A549 (cell line): ENCODE data around the gene MGAT5B. TPM values are rescaled to one million over a fixed set of nuclear protein-coding genes. Genes with fewer than 3 reads are reported as not detected.
"Not testable (repeated sequence)": the region's sequence is repeated elsewhere in the genome, so short reads cannot be mapped to it uniquely, and the experiment has no call there.

ENCODE experiments used
- ATAC-seq, 2 experiments: fragments of 200-7000 bp in 1 of 2; fragments of >200 bp in 1 of 2; cut with Nextera tagmentation in 1 of 2; cut with Tn5 transposase in 1 of 2; 3 replicates each; pipeline versions ENCODE4 v1.8.0 to v1.9.1; 2018 to 2020; ENCODE audit warnings: mild to moderate bottlenecking in 1 of 2, moderate library complexity in 1 of 2
- CTCF ChIA-PET: fragments of 300-600 bp; sonication (Branson Sonifier 250); formaldehyde crosslinking; extraction: SDS; loops from one replicate; lab custom pipeline; 2021; ENCODE audit warnings: antibody characterized with exemption, inconsistent platforms; lab: Yijun Ruan, JAX
- POLR2A ChIA-PET: fragments of 350-600 bp; formaldehyde crosslinking; extraction: SDS; loops from one replicate; lab custom pipeline; 2021; ENCODE audit warnings: antibody characterized with exemption, inconsistent platforms; lab: Yijun Ruan, JAX
- DNase-seq, 2 experiments: peaks; one replicate each; pipeline versions ENCODE4 v3.0.0 to v3.0.0-alpha.2; 2011 to 2016; ENCODE audit warnings: low read depth in 1 of 2, low spot score in 1 of 2
- FAIRE-seq: peaks from 2 replicates; lab custom pipeline; 2011; peaks lifted over from hg19 to GRCh38; lab: Jason Lieb, UNC
- H3K27ac ChIP-seq, 2 experiments: fragments of >200 bp; sonication (Bioruptor Twin); formaldehyde crosslinking; 3 replicates each; pipeline ENCODE4 v1.5.1; 2016 to 2017
- H3K4me1 ChIP-seq: fragments of >200 bp; sonication (Bioruptor Twin); formaldehyde crosslinking; 3 replicates; pipeline ENCODE4 v1.6.1; 2016
- H3K4me2 ChIP-seq: fragments of >200 bp; sonication (Bioruptor Twin); formaldehyde crosslinking; 3 replicates; pipeline ENCODE4 v1.6.1; 2016
- H3K4me3 ChIP-seq: fragments of >200 bp; sonication (Bioruptor Twin); formaldehyde crosslinking; 3 replicates; pipeline ENCODE4 v1.5.1; 2016
- H3K9me3 ChIP-seq: fragments of >200 bp; sonication (Bioruptor Twin); formaldehyde crosslinking; 3 replicates; pipeline ENCODE4 v1.6.1; 2016
- ATOH8 ChIP-seq: fragments of 250-450 bp; sonication (Bioruptor Pico); IDR thresholded peaks from 2 replicates; pipeline ENCODE4 v1.5.0; 2020; ENCODE audit warnings: low read depth, mild to moderate bottlenecking, moderate library complexity
- EP300 ChIP-seq, 2 experiments: fragments of >200 bp; sonication (Bioruptor Twin); formaldehyde crosslinking; IDR thresholded peaks; 2 replicates in 1 of 2; 3 replicates in 1 of 2; pipeline ENCODE4 v1.6.1; 2016 to 2017
- ESRRA ChIP-seq: fragments of 150-350 bp; IDR thresholded peaks from 2 replicates; pipeline ENCODE4 v1.6.1; 2014; ENCODE audit warnings: mild to moderate bottlenecking, low read length, borderline replicate concordance
- FOXS1 ChIP-seq: fragments of 250-450 bp; sonication (Bioruptor Pico); IDR thresholded peaks from 2 replicates; pipeline ENCODE4 v1.5.0; 2020; ENCODE audit warnings: mild to moderate bottlenecking, moderate library complexity
- GATA3 ChIP-seq: IDR thresholded peaks from 2 replicates; pipeline ENCODE4 v1.6.1; 2012; ENCODE audit warnings: borderline replicate concordance
- HDAC2 ChIP-seq: fragments of 200-600 bp; sonication (generic); IDR thresholded peaks from 2 replicates; pipeline ENCODE4 v1.6.1; 2016
- HES2 ChIP-seq: fragments of >200 bp; sonication (Bioruptor Twin); formaldehyde crosslinking; IDR thresholded peaks from 2 replicates; pipeline ENCODE4 v1.6.1; 2016
- HOXA7 ChIP-seq: fragments of 250-450 bp; sonication (Bioruptor Pico); IDR thresholded peaks from 2 replicates; pipeline ENCODE4 v1.5.0; 2020; ENCODE audit warnings: mild to moderate bottlenecking, moderate library complexity
- HOXB5 ChIP-seq: fragments of 250-450 bp; sonication (Bioruptor Pico); IDR thresholded peaks from 2 replicates; pipeline ENCODE4 v1.5.0; 2020; ENCODE audit warnings: mild to moderate bottlenecking, moderate library complexity
- JUN ChIP-seq, 2 experiments: fragments of >200 bp; sonication (Bioruptor Twin); formaldehyde crosslinking; IDR thresholded peaks; 2 replicates in 1 of 2; 3 replicates in 1 of 2; pipeline ENCODE4 v1.6.1; 2016 to 2017
- KDM5A ChIP-seq: fragments of 200-600 bp; sonication (generic); IDR thresholded peaks from 2 replicates; pipeline ENCODE4 v1.6.1; 2016; ENCODE audit warnings: antibody characterized with exemption, mild to moderate bottlenecking
- MAZ ChIP-seq: fragments of 150-350 bp; IDR thresholded peaks from 2 replicates; pipeline ENCODE4 v1.6.1; 2014; ENCODE audit warnings: antibody characterized with exemption, low read depth, low read length, borderline replicate concordance
- PHF8 ChIP-seq: fragments of 200-600 bp; sonication (generic); IDR thresholded peaks from 2 replicates; pipeline ENCODE4 v1.6.1; 2016; ENCODE audit warnings: low read depth, mild to moderate bottlenecking, antibody characterized with exemption, moderate library complexity, borderline replicate concordance
- POLR2A ChIP-seq: IDR thresholded peaks from 2 replicates; pipeline ENCODE4 v1.6.1; 2012; ENCODE audit warnings: mild to moderate bottlenecking, low read length
- RCOR1 ChIP-seq: fragments of 150-350 bp; IDR thresholded peaks from 2 replicates; pipeline ENCODE4 v1.6.1; 2014; ENCODE audit warnings: antibody characterized with exemption, low read length, low read depth
- RFX5 ChIP-seq: fragments of 450-650 bp; IDR thresholded peaks from 2 replicates; pipeline ENCODE4 v1.7.1; 2014; ENCODE audit warnings: antibody characterized with exemption, mild to moderate bottlenecking, moderate library complexity
- TFCP2L1 ChIP-seq: fragments of 250-450 bp; sonication (Bioruptor Pico); IDR thresholded peaks from 2 replicates; pipeline ENCODE4 v1.5.0; 2021; ENCODE audit warnings: mild to moderate bottlenecking
- ZFP36 ChIP-seq: fragments of 450-650 bp; IDR thresholded peaks from 2 replicates; pipeline ENCODE4 v1.6.1; 2014; ENCODE audit warnings: borderline replicate concordance; ENCODE audit not compliant: partially characterized antibody
- WGBS: methylation state at CpG from one replicate; pipeline ENCODE4 v1.1.6; 2017; ENCODE audit errors: missing lambda C conversion rate; 5-methylcytosine and 5-hydroxymethylcytosine counted together
- polyA plus RNA-seq, 4 experiments: library from polyadenylated mRNA; depleted of rRNA in 3 of 4; stranded (reverse); fragments of >200 nt; fragmentation: RNase III in 1 of 4; extraction: RNeasy Plus Mini Kit Qiagen cat#74134 plus additional on column Dnase treatment in 1 of 4; gene quantifications; 2 replicates in 3 of 4; 3 replicates in 1 of 4; pipeline ENCODE4 v1.2.3, GENCODE V29; 2011 to 2017
- TF ChIP-seq, protein P1 (sequence below): IDR thresholded peaks from 2 replicates; pipeline ENCODE4 v1.6.1; 2012

Gene MGAT5B
- polyA plus RNA-seq, 2 of the 4 experiments (the other 2 are of a cell fraction), result 7.6 to 22.8 TPM

GRCh38 chr17:76840884-76841775, 27.1 kb upstream of the MGAT5B start:
- no peaks in the 10 kb centered on the region for H3K9me3 ChIP-seq
- H3K4me1 ChIP-seq, result peaks cover 33% of the 10 kb centered on the region
- ATAC-seq (peak; percentile 12 to 17; a peak in 5 of 6 replicates), DNase-seq (no peak), FAIRE-seq (no peak)
- H3K4me2 ChIP-seq, result peak overlapping the region; percentile 80
- POLR2A ChIA-PET, result no interaction called here
- H3K27ac ChIP-seq, result peak overlapping the region; percentile 11 to 61; a peak in 4 of 6 replicates
- H3K4me3 ChIP-seq, result peak overlapping the region; percentile 19; the same call in 2 of the 3 replicates
- 14% methylated on average over 8 of the region's 8 CpGs for WGBS
- TF ChIP-seq HOXA7 (CRISPR knock-in tag), result no peak
- TF ChIP-seq RFX5, result no peak
- TF ChIP-seq MAZ, result no peak
- TF ChIP-seq ESRRA, result no peak
- no peak for TF ChIP-seq HOXB5 (CRISPR knock-in tag)
- no peak for TF ChIP-seq EP300 (IDR thresholded peaks at IDR 0.05)
- no peak for TF ChIP-seq PHF8
- TF ChIP-seq, protein P1, sequence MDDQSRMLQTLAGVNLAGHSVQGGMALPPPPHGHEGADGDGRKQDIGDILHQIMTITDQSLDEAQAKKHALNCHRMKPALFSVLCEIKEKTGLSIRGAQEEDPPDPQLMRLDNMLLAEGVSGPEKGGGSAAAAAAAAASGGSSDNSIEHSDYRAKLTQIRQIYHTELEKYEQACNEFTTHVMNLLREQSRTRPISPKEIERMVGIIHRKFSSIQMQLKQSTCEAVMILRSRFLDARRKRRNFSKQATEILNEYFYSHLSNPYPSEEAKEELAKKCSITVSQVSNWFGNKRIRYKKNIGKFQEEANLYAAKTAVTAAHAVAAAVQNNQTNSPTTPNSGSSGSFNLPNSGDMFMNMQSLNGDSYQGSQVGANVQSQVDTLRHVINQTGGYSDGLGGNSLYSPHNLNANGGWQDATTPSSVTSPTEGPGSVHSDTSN, result no peak
- no peak for TF ChIP-seq KDM5A
- TF ChIP-seq POLR2A, result no peak
- no peak for TF ChIP-seq FOXS1 (CRISPR knock-in tag)
- no peak for TF ChIP-seq HDAC2
- TF ChIP-seq JUN (IDR thresholded peaks at IDR 0.05), result no peak
- CTCF ChIA-PET, result interaction anchor here (0.6 to 3.4 kb wide), 11 partner anchors 8 to 1252 kb away, joined by 3 to 20 read pairs (median 6); partner anchors contain the start of gene MGAT5B

- H3K9me3 ChIP-seq, result no peaks in the 10 kb centered on the region
- peak overlapping the region; percentile 80 for H3K4me2 ChIP-seq
- POLR2A ChIA-PET, result no interaction called here
- 35% methylated on average over 10 of the region's 10 CpGs for WGBS
- peaks cover 33% of the 10 kb centered on the region for H3K4me1 ChIP-seq
- H3K4me3 ChIP-seq, result peak overlapping the region; percentile 19; the same call in 2 of the 3 replicates
- DNase-seq, result peak in 1 of 2 experiments; percentile 40
- peak; percentile 26 to 47; a peak in 4 of 6 replicates for ATAC-seq
- peak overlapping the region; percentile 11 to 61; a peak in 4 of 6 replicates for H3K27ac ChIP-seq
- TF ChIP-seq ATOH8 (no peak), MAZ (no peak), TFCP2L1 (CRISPR knock-in tag) (no peak), GATA3 (no peak), RCOR1 (no peak), FOXS1 (CRISPR knock-in tag) (no peak), ZFP36 (no peak), RFX5 (no peak), HES2 (no peak)
- CTCF ChIA-PET, result interaction anchor here (0.6 to 3.4 kb wide), 9 partner anchors 9 to 1251 kb away, joined by 3 to 20 read pairs (median 4); partner anchors contain the start of gene MGAT5B
- FAIRE-seq, result no peak
Measured at GRCh38 chr17:76841776-76842405, 26.3 kb upstream of the MGAT5B start.

DNA sequence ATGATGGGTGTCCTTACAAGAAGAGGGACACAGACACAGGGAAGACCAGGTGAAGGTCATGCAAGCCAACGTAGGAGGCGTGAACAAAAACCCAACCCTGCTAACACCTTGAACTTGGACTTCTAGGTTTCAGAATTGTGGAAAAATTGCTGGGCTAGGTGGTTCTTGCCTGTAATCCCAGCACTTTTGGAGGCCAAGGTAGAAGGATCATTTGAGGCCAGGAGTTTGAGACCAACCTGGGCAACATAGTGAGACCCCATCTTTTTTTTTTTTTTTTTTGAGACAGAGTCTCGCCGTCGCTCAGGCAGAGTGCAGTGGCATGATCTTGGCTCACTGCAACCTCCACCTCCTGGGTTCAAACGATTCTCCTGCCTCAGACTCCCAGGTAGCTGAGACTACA, 25.1 kb upstream of the MGAT5B start:
- H3K4me2 ChIP-seq, FAIRE-seq, H3K4me3 ChIP-seq, POLR2A ChIA-PET, ATAC-seq, H3K9me3 ChIP-seq, H3K27ac ChIP-seq, DNase-seq: not testable (repeated sequence)
- CTCF ChIA-PET, result interaction anchor here (1.5 to 3.4 kb wide), 3 partner anchors 17 to 213 kb away, joined by 6 to 20 read pairs (median 10); partner anchors contain the start of gene MGAT5B
- 83% methylated on average over 6 of the region's 6 CpGs for WGBS
- H3K4me1 ChIP-seq, result peaks cover 33% of the 10 kb centered on the region
